ENCODE data around the gene IL17RB.

IL17RB gene

GRCh38 chr3:53902711-53903110 lies 56.3 kb downstream of the IL17RB start:
- DNase-seq = no peak

- DNase-seq = no peak
Observed at GRCh38 chr3:53913401-53913800, 67.0 kb downstream of the IL17RB start.
